ENCODE data around the gene ENG. TPM values are rescaled to one million over a fixed set of nuclear protein-coding genes. Genes with fewer than 3 reads are reported as not detected.
A peak's percentile ranks its signal among the peaks of the same experiment; 100 is the strongest.
"Not testable (repeated sequence)": the region's sequence is repeated elsewhere in the genome, so short reads cannot be mapped to it uniquely, and the experiment has no call there.

ENG gene
- total RNA-seq, 1 experiment from 2014 or later: 3.0 TPM

GRCh38 chr9:127793093-127793708, 61.3 kb downstream of the ENG start:
- no peak for DNase-seq (ENCODE audit: low spot score)

GRCh38 chr9:127792417-127793031, 61.9 kb downstream of the ENG start:
- no peak for DNase-seq (ENCODE audit: low spot score)

- no peak for DNase-seq (ENCODE audit: low spot score)
Measured at GRCh38 chr9:127791085-127791484, 63.4 kb downstream of the ENG start.

GRCh38 chr9:127790094-127790855, 64.2 kb downstream of the ENG start:
- DNase-seq (ENCODE audit: low spot score): no peak

GRCh38 chr9:127789179-127789578, 65.3 kb downstream of the ENG start:
- no peak for DNase-seq (ENCODE audit: low spot score)

GRCh38 chr9:127788337-127789011, 66.0 kb downstream of the ENG start:
- no peak for DNase-seq (ENCODE audit: low spot score)

GRCh38 chr9:127786773-127787104, 67.7 kb downstream of the ENG start:
- DNase-seq (ENCODE audit: low spot score): no peak

GRCh38 chr9:127785933-127786772, 68.3 kb downstream of the ENG start, which contains the start of gene CDK9:
Gene CDK9, plus strand, starts transcription at chr9:127786034. Its CDS starts 115 bp downstream, at chr9:127786149.
- DNase-seq (ENCODE audit: low spot score): peak; percentile 76

GRCh38 chr9:127785023-127785932, 69.2 kb downstream of the ENG start:
- peak; percentile 60 for DNase-seq (ENCODE audit: low spot score)

GRCh38 chr9:127783111-127784008, 71.1 kb downstream of the ENG start:
- no peak for DNase-seq (ENCODE audit: low spot score)

GRCh38 chr9:127781806-127782205, 72.7 kb downstream of the ENG start:
- no peak for DNase-seq (ENCODE audit: low spot score)

- DNase-seq (ENCODE audit: low spot score): not testable (repeated sequence)
Measured at GRCh38 chr9:127780909-127781308, 73.5 kb downstream of the ENG start.

- no peak for DNase-seq (ENCODE audit: low spot score)
Measured at GRCh38 chr9:127780126-127780885, 74.2 kb downstream of the ENG start.

GRCh38 chr9:127779136-127779981, 75.1 kb downstream of the ENG start:
- DNase-seq (ENCODE audit: low spot score): no peak

- DNase-seq (ENCODE audit: low spot score): no peak
Measured at GRCh38 chr9:127778280-127779135, 76.0 kb downstream of the ENG start, which contains the start of gene SH2D3C. Gene SH2D3C, minus strand, starts transcription at chr9:127778666. Its CDS starts 39 bp downstream, at chr9:127778627.

- no peak for DNase-seq (ENCODE audit: low spot score)
Measured at GRCh38 chr9:127777368-127777980, 77.0 kb downstream of the ENG start.

Data from H4 (cell line).